ENCODE data around the gene SLC44A3.

DNA sequence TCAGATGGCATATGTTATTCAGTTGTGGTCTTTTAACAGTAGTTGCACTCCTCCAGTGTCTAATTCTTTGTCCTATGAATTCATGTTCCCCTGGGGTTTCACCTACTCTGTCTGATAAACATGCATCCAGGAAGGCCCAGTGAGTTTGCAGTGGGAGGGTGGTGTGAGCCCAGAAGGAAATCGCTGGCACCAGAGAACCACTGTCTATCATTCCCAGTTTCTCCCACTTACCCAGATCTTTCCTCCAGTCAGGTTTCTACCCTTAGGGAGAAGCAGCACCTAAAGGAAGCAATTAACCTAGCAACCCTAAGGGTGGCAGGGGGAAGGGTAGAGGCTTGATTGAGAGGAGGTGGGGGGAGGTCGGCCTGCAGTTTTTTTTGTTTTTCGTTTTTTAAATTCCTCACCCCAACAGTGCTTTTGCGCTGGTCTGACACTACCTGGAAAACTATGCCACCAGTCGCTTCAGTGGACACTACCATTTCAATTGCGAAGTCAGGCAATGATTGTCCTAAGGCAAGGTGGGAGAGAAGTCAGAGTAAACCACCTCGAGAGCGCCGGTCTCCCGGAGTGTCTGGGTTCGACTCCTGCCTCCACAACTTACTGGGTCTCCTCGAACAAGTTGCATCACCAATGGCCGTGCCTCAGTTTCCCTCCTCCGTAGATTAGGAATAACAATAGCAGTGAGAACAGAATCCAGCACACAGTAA lies 766 bp upstream of the SLC44A3 start:
- TF ChIP-seq, protein P1, sequence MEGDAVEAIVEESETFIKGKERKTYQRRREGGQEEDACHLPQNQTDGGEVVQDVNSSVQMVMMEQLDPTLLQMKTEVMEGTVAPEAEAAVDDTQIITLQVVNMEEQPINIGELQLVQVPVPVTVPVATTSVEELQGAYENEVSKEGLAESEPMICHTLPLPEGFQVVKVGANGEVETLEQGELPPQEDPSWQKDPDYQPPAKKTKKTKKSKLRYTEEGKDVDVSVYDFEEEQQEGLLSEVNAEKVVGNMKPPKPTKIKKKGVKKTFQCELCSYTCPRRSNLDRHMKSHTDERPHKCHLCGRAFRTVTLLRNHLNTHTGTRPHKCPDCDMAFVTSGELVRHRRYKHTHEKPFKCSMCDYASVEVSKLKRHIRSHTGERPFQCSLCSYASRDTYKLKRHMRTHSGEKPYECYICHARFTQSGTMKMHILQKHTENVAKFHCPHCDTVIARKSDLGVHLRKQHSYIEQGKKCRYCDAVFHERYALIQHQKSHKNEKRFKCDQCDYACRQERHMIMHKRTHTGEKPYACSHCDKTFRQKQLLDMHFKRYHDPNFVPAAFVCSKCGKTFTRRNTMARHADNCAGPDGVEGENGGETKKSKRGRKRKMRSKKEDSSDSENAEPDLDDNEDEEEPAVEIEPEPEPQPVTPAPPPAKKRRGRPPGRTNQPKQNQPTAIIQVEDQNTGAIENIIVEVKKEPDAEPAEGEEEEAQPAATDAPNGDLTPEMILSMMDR (IDR thresholded peaks at IDR 0.05), result no peak
- no peak for TF ChIP-seq POLR2AphosphoS5 (IDR thresholded peaks at IDR 0.05)
- TF ChIP-seq POLR2A (IDR thresholded peaks at IDR 0.05), result no peak

Measured in stomach (tissue), 4 donors.